Epithelial cell of proximal tubule (primary cell): ENCODE data around the gene TMX1. TPM values are rescaled to one million over a fixed set of nuclear protein-coding genes. Genes with fewer than 3 reads are reported as not detected.

Experiments
- DNase-seq: peaks from one replicate; pipeline ENCODE4 v3.0.0-alpha.2; 2011; ENCODE audit warnings: low read depth
- H3K4me3 ChIP-seq: 2 replicates; pipeline ENCODE4 v1.5.1; 2011; ENCODE audit warnings: low read depth, mild to moderate bottlenecking, low read length
- CTCF ChIP-seq: conservative IDR thresholded peaks from 2 replicates; pipeline ENCODE4 v1.5.1; 2012; ENCODE audit warnings: low read depth, mild to moderate bottlenecking, low read length
- total RNA-seq: library from RNA; depleted of rRNA; stranded (reverse); fragments of >200 nt; gene quantifications from 2 replicates; pipeline ENCODE4 v1.2.3, GENCODE V29; 2015

TMX1 gene
- total RNA-seq, 1 donor from 2014 or later: 31.4 TPM

- DNase-seq: no peak
- no peak overlapping the region for H3K4me3 ChIP-seq
- no peak for TF ChIP-seq CTCF
Observed at GRCh38 chr14:51258280-51258679, 18.2 kb downstream of the TMX1 start.

- H3K4me3 ChIP-seq: no peak overlapping the region
- no peak for DNase-seq
- no peak for TF ChIP-seq CTCF
Observed at GRCh38 chr14:51258788-51259187, 18.7 kb downstream of the TMX1 start.

GRCh38 chr14:51260225-51260624, 20.2 kb downstream of the TMX1 start:
- DNase-seq: no peak
- no peak for TF ChIP-seq CTCF
- no peak overlapping the region for H3K4me3 ChIP-seq

- no peak for DNase-seq
- no peak for TF ChIP-seq CTCF
- H3K4me3 ChIP-seq: no peak overlapping the region
Observed at GRCh38 chr14:51261151-51261550, 21.1 kb downstream of the TMX1 start.

- no peak for DNase-seq
- TF ChIP-seq CTCF: no peak
- no peak overlapping the region for H3K4me3 ChIP-seq
Observed at GRCh38 chr14:51262868-51263267, 22.8 kb downstream of the TMX1 start.

- no peak for TF ChIP-seq CTCF
- no peak for DNase-seq
- no peak overlapping the region for H3K4me3 ChIP-seq
Observed at GRCh38 chr14:51269634-51270033, 29.6 kb downstream of the TMX1 start.

GRCh38 chr14:51276605-51277004, 36.6 kb downstream of the TMX1 start:
- no peak overlapping the region for H3K4me3 ChIP-seq
- TF ChIP-seq CTCF: no peak
- no peak for DNase-seq
